GM21576 (cell line): ENCODE results near the gene FMNL2.
A peak's percentile ranks its signal among the peaks of the same experiment; 100 is the strongest.

Experiments
- ATAC-seq: cut with Tn5 transposase; IDR thresholded peaks from one replicate; pipeline ENCODE4 v1.9.1; 2021; ENCODE audit warnings: mild to moderate bottlenecking, moderate library complexity; ENCODE audit not compliant: unreplicated experiment

Gene FMNL2

DNA sequence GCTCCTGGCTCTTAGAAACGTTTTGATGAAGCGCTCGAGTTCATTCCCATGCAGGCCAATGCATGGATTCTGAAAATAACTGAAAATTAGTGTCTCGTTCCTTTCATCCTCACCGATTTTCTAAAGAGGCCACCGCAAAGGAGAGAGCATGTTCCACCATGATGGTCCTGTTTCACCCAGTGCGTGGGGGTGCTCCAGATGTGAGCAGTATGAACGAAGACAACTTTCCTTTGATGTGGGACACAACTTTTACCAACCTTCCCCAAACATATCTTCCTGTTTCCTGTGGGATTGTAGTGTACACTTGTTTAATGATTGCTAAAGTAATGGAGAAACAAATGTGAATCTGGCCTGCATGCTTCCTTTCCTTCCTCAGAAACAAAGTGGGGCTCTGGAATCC lies 267.8 kb downstream of the FMNL2 start:
- no peak for ATAC-seq

DNA sequence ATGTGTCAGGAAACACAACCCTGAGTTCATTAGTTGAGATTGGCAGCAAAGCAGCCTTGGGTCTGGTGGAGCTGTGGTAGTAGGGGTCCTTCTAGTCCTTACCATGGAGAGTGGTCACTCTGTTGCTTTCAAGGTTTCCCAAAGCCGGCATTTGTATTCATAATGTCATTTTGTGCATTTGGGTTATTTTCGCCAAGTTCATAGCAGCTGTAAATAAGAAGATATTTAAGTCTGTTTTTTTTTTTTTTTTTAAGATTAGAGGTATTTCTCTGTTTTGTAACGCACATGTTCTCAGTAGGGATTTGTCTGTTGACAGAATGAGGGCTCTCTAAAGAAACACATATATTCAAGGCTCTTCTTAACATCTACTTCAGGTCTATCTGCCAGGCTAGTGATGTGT lies 268.2 kb downstream of the FMNL2 start:
- no peak for ATAC-seq

DNA sequence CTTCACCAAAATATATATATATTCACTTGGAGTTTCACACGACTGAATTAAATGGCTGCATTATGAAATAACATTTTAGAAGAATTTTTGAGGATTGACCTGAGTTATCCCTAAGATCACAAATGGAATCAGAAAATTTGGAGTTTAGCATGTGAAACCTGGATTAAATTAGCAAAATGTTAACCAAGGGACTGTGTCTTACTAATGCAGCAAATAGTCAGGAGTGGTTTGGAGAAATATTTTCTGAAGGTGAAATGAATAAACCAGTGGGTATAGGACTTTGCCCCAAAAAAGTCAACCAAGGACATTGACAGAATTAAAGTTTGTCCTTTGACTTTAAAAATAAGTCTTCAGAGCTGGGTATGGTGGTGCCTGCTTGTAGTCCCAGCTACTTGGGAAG lies 271.1 kb downstream of the FMNL2 start:
- ATAC-seq: no peak

DNA sequence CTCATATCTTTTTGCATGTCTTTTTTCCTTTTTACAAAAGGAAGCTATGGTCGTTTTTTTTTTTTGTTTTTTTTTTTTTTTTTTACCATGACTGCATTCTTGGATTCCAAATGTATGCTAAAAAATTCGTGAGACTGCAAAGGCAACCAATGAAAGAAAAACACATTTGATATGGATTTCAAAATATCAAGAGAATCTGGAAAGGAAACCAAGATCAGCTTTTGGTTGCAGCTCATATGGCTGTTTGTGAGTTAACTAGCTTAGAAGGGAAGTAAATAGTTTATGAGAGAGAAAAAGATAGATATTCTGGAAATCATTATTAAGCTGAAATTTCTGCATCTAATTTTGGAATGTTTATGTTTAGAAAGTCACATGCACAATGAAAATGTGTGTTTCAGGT lies 272.0 kb downstream of the FMNL2 start:
- no peak for ATAC-seq

GRCh38 chr2:152607793-152608300 lies 272.9 kb downstream of the FMNL2 start:
- no peak for ATAC-seq

DNA sequence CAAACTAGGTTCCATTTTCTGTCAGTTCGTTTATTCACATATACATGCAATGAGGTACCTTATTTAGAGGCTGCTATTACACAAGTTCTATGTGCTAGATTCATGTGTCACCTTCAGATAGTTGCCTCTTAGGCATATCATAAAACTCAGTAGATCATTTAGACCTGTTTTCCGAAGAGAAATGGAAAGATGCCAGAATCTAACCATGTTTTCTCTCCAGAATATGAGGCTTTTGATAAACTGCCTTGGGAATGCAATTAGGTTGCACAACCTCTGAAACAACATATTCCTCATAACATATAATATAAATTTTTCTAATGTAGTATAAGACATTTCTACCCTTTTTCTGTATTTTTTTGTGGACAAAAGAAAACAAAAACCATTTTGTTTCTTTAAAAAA lies 274.2 kb downstream of the FMNL2 start:
- no peak for ATAC-seq

DNA sequence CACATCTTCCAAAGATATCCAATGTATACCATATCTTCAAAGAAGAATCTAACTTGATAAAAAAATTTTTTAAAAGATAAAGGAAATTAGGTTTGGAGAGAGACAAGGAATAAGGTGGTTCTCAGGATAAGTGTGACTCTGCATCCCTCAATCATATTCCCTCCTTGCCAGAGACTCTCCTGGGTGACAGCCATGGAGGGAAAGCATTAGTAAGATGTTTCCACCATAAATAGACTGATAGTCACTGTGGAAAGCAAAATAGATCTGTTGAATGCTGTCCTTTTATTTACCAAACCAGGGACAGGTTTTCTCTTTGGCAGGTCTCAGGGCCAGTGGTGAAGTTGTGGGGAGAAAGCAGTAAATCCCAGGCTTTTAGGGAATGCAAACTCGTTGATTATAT lies 274.7 kb downstream of the FMNL2 start:
- ATAC-seq: no peak

- ATAC-seq: peak; percentile 85
Measured at GRCh38 chr2:152611458-152612231, 276.7 kb downstream of the FMNL2 start.

- no peak for ATAC-seq
Measured at GRCh38 chr2:152613235-152613634, 278.3 kb downstream of the FMNL2 start.

DNA sequence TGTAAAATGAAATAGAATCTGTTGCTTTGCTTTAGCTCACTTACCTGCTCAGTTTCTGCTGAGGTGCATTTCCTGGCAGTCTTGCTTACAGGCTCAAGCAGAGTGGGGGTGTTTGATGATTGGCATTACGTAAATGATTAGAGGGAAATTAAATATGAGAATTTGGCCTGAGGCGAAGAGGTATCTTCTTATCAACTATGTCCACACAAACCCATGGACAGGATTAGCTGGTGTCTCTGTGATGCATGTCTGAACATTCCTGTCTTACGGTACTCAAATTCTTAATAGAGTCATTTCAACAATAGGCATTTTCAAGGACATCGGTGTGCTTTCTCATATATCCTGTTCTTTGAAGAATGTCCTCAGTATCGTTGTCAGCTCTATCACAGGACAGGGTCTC lies 280.2 kb downstream of the FMNL2 start:
- ATAC-seq: no peak

GRCh38 chr2:152617456-152618192 lies 282.6 kb downstream of the FMNL2 start:
- no peak for ATAC-seq

GRCh38 chr2:152618193-152618564 lies 283.2 kb downstream of the FMNL2 start:
- no peak for ATAC-seq

DNA sequence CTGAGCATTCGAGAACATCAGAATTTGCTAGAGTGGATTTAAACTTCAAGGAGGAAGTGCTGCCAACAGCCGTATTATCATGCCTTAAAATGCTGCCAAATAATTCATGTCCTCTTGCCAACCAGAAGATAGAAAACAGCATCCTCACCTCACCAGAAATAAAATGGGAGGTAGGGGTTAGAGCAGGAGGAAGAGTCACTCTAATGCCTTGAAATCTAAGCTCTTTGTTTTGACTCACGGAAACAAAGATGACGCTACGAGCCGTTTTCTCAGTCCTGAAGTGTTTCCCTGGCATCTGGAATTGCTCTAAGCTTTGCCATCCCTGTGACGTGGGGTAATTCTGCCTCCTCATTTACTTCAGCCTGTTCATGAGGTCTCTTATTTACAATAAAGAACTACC lies 285.2 kb downstream of the FMNL2 start:
- no peak for ATAC-seq

DNA sequence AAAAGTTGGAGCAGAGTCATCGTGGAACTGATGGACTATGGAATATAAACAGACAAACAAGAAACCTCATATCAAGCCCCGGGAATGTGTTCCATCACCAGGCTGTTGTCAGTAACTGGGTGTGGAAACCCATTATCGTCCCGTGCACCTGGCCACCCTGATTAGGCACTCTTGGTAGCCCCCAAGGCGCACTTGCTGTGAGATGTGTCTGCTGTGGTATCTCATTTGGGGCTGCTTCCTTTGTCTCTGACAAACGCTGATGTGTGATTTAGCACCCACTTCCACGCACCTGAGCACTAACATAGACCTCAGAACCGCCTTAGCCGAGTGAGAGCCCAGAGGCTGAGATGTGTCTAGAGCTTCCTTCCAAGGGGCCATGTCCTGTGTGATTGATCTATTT lies 286.0 kb downstream of the FMNL2 start:
- no peak for ATAC-seq

DNA sequence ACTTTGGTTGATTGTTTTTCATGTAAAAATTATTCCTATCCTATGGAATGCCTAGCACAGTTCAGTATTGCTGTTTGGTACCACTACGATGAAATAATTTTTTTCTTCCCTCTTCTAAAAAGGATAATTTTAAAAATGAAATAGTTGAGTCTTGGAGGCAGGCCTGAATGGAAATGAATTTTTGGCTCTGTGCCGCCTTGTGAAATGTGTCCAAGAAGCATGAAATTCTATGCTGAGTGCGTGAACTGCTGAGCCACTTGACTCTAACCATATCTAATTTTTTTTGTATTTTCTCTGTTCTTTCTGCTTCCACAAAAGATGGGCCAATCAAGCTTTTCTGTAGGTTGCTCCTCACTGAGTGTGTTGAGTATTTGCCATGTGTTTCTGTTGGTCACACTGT lies 287.2 kb downstream of the FMNL2 start:
- ATAC-seq: no peak

- no peak for ATAC-seq
Measured at GRCh38 chr2:152623076-152623740, 288.2 kb downstream of the FMNL2 start.

DNA sequence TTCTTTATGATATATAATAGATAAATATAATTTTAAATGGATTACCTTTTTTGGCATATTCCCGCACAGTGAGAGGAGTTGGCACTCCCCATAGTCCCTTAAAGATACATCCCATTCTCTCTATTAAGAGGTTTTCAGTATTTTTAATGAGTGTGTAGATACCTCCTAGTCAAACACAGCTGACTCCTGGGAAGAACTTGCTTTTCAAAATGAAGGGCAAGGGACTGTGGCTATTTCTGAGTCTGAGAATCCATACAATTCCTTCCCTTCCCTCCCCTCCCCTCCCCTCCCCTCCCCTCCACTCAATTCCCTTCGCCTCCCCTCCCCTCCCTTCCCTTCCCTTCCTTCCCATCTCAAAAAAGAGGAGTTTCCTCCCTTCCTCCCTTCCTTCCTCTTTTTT lies 288.8 kb downstream of the FMNL2 start:
- no peak for ATAC-seq

DNA sequence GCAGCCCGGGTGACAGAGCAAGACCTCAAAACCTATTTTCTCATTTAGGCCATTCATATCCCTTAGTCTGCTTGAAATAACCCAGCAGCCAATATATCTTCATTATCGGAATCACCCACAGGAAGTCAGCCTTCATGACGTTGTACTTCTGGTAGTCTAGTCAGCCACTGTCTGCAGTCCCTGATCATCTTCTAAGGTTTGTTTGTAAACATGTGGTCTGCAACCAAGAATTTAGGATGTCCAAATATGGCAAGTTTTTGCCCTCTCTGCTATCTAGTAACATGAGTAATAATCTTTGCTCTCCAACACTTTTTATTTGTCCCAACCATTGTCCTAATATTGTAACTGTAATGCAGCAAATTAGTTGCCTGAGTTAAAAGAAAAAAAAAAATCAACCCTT lies 289.8 kb downstream of the FMNL2 start:
- ATAC-seq: no peak

- ATAC-seq: no peak
Measured at GRCh38 chr2:152626911-152627339, 292.0 kb downstream of the FMNL2 start.

DNA sequence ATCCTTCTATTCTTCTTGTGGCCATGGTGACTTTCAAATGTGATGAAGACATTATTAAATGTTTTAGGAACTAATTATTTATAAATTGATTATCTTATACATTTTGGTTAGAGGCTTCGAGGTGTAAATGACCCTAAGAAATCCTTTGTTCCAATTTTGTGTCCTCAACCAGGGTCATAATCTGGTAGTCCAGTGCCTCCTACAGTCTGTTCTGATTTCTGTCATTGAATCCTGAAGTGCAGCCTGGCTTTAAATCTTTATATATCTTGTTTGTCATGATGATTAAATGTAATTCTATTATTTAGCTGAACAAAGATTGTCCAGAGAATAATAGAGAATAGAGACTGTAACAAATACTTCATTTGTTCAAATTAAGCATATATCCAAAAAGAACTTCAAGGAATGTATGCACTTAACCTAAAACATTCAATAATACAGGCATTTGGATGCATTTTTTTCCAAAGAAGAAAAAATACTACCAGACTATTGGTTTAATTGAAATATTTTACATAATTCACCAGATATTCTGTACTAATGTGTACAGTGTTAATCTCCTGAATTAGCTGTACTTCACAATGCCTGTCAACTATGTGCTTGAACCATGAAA lies 292.5 kb downstream of the FMNL2 start:
- peak; percentile 72 for ATAC-seq

DNA sequence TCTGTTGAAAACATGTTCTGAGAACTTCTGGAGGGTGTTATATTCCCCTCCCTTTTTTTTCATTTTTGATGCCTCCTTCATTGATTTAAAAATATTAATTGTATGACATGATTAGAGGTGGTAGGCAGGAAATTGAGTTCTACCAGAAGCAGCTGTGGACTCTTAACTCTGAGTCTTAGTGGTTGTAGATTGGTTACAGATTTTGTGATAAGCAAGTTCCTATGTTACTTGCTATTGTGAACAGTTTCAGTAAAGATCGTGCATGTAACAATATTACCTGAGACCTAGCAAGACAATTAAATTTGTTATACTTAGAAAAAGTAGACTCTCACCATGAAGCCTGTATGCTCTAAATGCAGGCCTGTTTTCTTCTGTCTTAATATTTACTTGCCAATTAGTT lies 294.2 kb downstream of the FMNL2 start:
- ATAC-seq: no peak
